Activated CD8-positive, alpha-beta T cell treated with anti-CD3 and anti-CD28 coated beads for 36 hours (primary cell): ENCODE measurements around the gene ZNF662. TPM values are rescaled to one million over a fixed set of nuclear protein-coding genes. Genes with fewer than 3 reads are reported as not detected.

Source experiments
- ATAC-seq: fragments of 200-7000 bp; cut with Tn5 transposase; one replicate; pipeline ENCODE4 v1.10.0; 2021; ENCODE audit warnings: mild to moderate bottlenecking, moderate library complexity
- CTCF ChIA-PET: fragments of 350-600 bp; sonication (Branson Sonifier 250); formaldehyde crosslinking; loops from one replicate; lab custom pipeline; 2021; ENCODE audit warnings: antibody characterized with exemption; lab: Charles Lee
- POLR2A ChIA-PET: fragments of 350-600 bp; sonication (Branson Sonifier 250); formaldehyde crosslinking; loops from one replicate; lab custom pipeline; 2021; ENCODE audit warnings: antibody characterized with exemption; lab: Charles Lee
- DNase-seq: peaks from one replicate; pipeline ENCODE4 v3.0.0-alpha.2; 2020
- H3K27ac Mint-ChIP-seq: one replicate; pipeline ENCODE4 v1.8.0; 2021; ENCODE audit warnings: mild to moderate bottlenecking, mixed read lengths
- H3K27me3 Mint-ChIP-seq: one replicate; pipeline ENCODE4 v1.8.0; 2021; ENCODE audit warnings: mixed read lengths
- H3K36me3 Mint-ChIP-seq: one replicate; pipeline ENCODE4 v1.8.0; 2021; ENCODE audit warnings: low read depth, mixed read lengths
- H3K4me1 Mint-ChIP-seq: one replicate; pipeline ENCODE4 v1.8.0; 2021; ENCODE audit warnings: low read depth, mixed read lengths
- H3K4me3 Mint-ChIP-seq: one replicate; pipeline ENCODE4 v1.8.0; 2021; ENCODE audit warnings: mild to moderate bottlenecking, moderate library complexity, mixed read lengths
- H3K9me3 Mint-ChIP-seq: one replicate; pipeline ENCODE4 v1.8.0; 2021; ENCODE audit warnings: mixed read lengths
- CTCF ChIP-seq: fragments of 200-600 bp; IDR thresholded peaks from one replicate; pipeline ENCODE4 v1.8.0; 2022; ENCODE audit warnings: antibody characterized with exemption, mild to moderate bottlenecking
- intact Hi-C: fragments of 100-400 bp; cut with micrococcal nuclease; formaldehyde crosslinking; loops from one replicate; pipeline ENCODE4 v1.10.0; 2022
- total RNA-seq, 2 experiments: library from RNA; stranded (reverse); gene quantifications; one replicate each; pipeline ENCODE4 v1.2.3, GENCODE V29; 2021

Gene ZNF662
- total RNA-seq, 2 experiments from 2014 or later = 2.1 to 3.2 TPM

DNA sequence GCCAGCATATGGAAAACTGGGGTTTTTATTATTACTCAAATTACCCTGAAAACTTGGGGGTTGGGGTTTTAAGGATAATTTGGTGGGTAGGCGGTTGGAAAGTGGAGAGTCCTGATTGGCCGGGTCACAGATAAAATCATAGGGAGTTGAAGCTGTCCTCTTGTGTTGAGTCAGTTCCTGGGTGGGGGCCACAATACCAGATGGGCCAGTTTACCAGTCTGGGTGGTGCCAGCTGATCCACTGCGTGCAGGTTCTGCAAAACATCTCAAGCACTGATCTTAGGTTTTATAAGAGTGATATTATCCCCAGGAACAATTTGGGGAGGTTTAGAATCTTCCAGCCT, 4.9 kb upstream of the ZNF662 start:
- intact Hi-C loops = no loop called here
- no peak for TF ChIP-seq CTCF
- Mint-ChIP-seq H3K27me3 (peaks cover 16% of the 10 kb centered on the region), H3K27ac (no peak overlapping the region), H3K4me1 (peaks cover 10% of the 10 kb centered on the region), H3K36me3 (no peaks in the 10 kb centered on the region), H3K4me3 (no peak overlapping the region), H3K9me3 (peaks cover 8% of the 10 kb centered on the region)
- ATAC-seq = no peak
- DNase-seq = peak; percentile 11
- ChIA-PET CTCF (no interaction called here), POLR2A (no interaction called here)

- POLR2A ChIA-PET = no interaction called here
- CTCF ChIA-PET = no interaction called here
- H3K4me1 Mint-ChIP-seq = peaks cover 20% of the 10 kb centered on the region
- TF ChIP-seq CTCF = no peak
- no peak overlapping the region for H3K4me3 Mint-ChIP-seq
- H3K36me3 Mint-ChIP-seq = no peaks in the 10 kb centered on the region
- ATAC-seq (no peak), DNase-seq (no peak)
- intact Hi-C loops = no loop called here
- H3K27ac Mint-ChIP-seq = no peak overlapping the region
- peaks cover 8% of the 10 kb centered on the region for H3K9me3 Mint-ChIP-seq
- peaks cover 25% of the 10 kb centered on the region for H3K27me3 Mint-ChIP-seq
Observed at GRCh38 chr3:42902257-42902656, 3.7 kb upstream of the ZNF662 start.

- Mint-ChIP-seq H3K36me3 (peaks cover 5% of the 10 kb centered on the region), H3K9me3 (peaks cover 8% of the 10 kb centered on the region), H3K27ac (no peak overlapping the region), H3K27me3 (peaks cover 26% of the 10 kb centered on the region), H3K4me3 (no peak overlapping the region), H3K4me1 (peaks cover 20% of the 10 kb centered on the region)
- intact Hi-C loops = no loop called here
- CTCF ChIA-PET = interaction anchor here (0.8 kb wide), 1 partner anchor 100 kb away, joined by 3 read pairs; no protein-coding TSS in a partner anchor
- no peak for TF ChIP-seq CTCF
- DNase-seq (no peak), ATAC-seq (no peak)
- POLR2A ChIA-PET = no interaction called here
Observed at GRCh38 chr3:42904076-42904475, 1.9 kb upstream of the ZNF662 start.

GRCh38 chr3:42905740-42906069, 237 bp upstream of the ZNF662 start:
- peaks cover 20% of the 10 kb centered on the region for H3K4me1 Mint-ChIP-seq
- POLR2A ChIA-PET = no interaction called here
- H3K27ac Mint-ChIP-seq = peak overlapping the region; percentile 58
- H3K27me3 Mint-ChIP-seq = peaks cover 26% of the 10 kb centered on the region
- intact Hi-C loops = no loop called here
- H3K9me3 Mint-ChIP-seq = peaks cover 13% of the 10 kb centered on the region
- no peak for DNase-seq
- H3K36me3 Mint-ChIP-seq = peaks cover 15% of the 10 kb centered on the region
- ATAC-seq = no peak
- TF ChIP-seq CTCF = no peak
- peak overlapping the region; percentile 68 for H3K4me3 Mint-ChIP-seq
- CTCF ChIA-PET = no interaction called here

DNA sequence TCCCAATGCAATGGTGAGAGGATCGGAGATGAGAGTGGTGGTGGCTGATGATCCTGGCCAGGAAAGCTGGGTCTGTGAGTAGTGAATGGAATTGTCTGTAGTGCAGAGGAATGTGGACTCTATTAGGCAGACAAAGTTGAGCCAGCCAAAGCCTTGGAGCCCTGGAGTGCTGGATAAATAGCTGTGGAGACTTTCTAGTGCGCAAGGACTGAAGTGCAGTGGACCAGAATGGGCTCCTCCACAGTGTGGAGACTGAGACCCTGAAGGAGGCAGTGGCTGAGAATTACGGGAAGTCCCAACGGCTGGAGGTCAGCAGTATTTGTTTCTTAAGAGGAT, 874 bp downstream of the ZNF662 start:
- peaks cover 13% of the 10 kb centered on the region for H3K9me3 Mint-ChIP-seq
- no peak for DNase-seq
- intact Hi-C loops = no loop called here
- peak overlapping the region; percentile 68 for H3K4me3 Mint-ChIP-seq
- peaks cover 17% of the 10 kb centered on the region for H3K4me1 Mint-ChIP-seq
- peaks cover 24% of the 10 kb centered on the region for H3K36me3 Mint-ChIP-seq
- H3K27ac Mint-ChIP-seq = peak overlapping the region; percentile 27
- no peak for ATAC-seq
- no peak for TF ChIP-seq CTCF
- ChIA-PET CTCF (interaction anchor here (1.0 kb wide), 2 partner anchors 26 to 317 kb away, joined by 4 to 6 read pairs; no protein-coding TSS in a partner anchor), POLR2A (no interaction called here)
- H3K27me3 Mint-ChIP-seq = peaks cover 26% of the 10 kb centered on the region
